Mesothelial cell of epicardium (in vitro differentiated cells): ENCODE results near the gene IL20. TPM values are rescaled to one million over a fixed set of nuclear protein-coding genes. Genes with fewer than 3 reads are reported as not detected.

ENCODE experiments used
- DNase-seq, 2 experiments: peaks; one replicate each; pipeline ENCODE4 v3.0.0; 2021; ENCODE audit warnings: low spot score in 2 of 2; ENCODE audit not compliant: unreplicated experiment in 2 of 2
- H3K27ac Mint-ChIP-seq: 2 replicates; pipeline ENCODE4 v1.8.0; 2021; ENCODE audit warnings: mixed read lengths
- H3K27me3 Mint-ChIP-seq: 2 replicates; pipeline ENCODE4 v1.8.0; 2021; ENCODE audit warnings: low read depth, mixed read lengths
- H3K36me3 Mint-ChIP-seq: 2 replicates; pipeline ENCODE4 v1.8.0; 2021; ENCODE audit warnings: mixed read lengths
- H3K4me1 Mint-ChIP-seq: 2 replicates; pipeline ENCODE4 v1.8.0; 2021; ENCODE audit warnings: mixed read lengths
- H3K4me3 Mint-ChIP-seq: 2 replicates; pipeline ENCODE4 v1.8.0; 2021; ENCODE audit warnings: mild to moderate bottlenecking, moderate library complexity, mixed read lengths
- H3K9me3 Mint-ChIP-seq: 2 replicates; pipeline ENCODE4 v1.8.0; 2021; ENCODE audit warnings: mixed read lengths
- CTCF ChIP-seq: fragments of 200-600 bp; sonication (generic); IDR thresholded peaks from one replicate; pipeline ENCODE4 v1.5.0; 2021; ENCODE audit warnings: antibody characterized with exemption; ENCODE audit not compliant: unreplicated experiment
- total RNA-seq: library from RNA; stranded (reverse); gene quantifications from 3 replicates; pipeline ENCODE4 v1.2.1, GENCODE V29; 2021

Gene IL20
- total RNA-seq, 1 donor from 2014 or later, result not detected

GRCh38 chr1:206916000-206916709 is 50.7 kb downstream of the IL20 start:
- H3K4me3 Mint-ChIP-seq, result no peak overlapping the region
- no peak overlapping the region for H3K27ac Mint-ChIP-seq
- no peaks in the 10 kb centered on the region for H3K4me1 Mint-ChIP-seq
- DNase-seq, result no peak
- no peaks in the 10 kb centered on the region for H3K9me3 Mint-ChIP-seq
- no peaks in the 10 kb centered on the region for H3K36me3 Mint-ChIP-seq
- no peak for TF ChIP-seq CTCF
- peaks cover 72% of the 10 kb centered on the region for H3K27me3 Mint-ChIP-seq

- Mint-ChIP-seq H3K9me3 (no peaks in the 10 kb centered on the region), H3K27me3 (peaks cover 55% of the 10 kb centered on the region), H3K27ac (no peak overlapping the region), H3K4me1 (no peaks in the 10 kb centered on the region), H3K36me3 (no peaks in the 10 kb centered on the region), H3K4me3 (no peak overlapping the region)
- no peak for DNase-seq
- no peak for TF ChIP-seq CTCF
These were observed 52.7 kb downstream of the IL20 start for GRCh38 chr1:206918076-206918475.

Other genes starting within 250 kb of the IL20 start
- gene DYRK3, start 230.1 kb upstream of the IL20 start, total RNA-seq, result 3.3 to 4.6 TPM (median 4.1 TPM) in 3 replicates
- 59.0 to 60.2 TPM (median 59.1 TPM) in 3 replicates for gene MAPKAPK2, start 180.7 kb upstream of the IL20 start, total RNA-seq
- not detected in 3 replicates for gene IL19, start 94.8 kb upstream of the IL20 start, total RNA-seq
- not detected in 3 replicates for gene IL10, start 93.1 kb upstream of the IL20 start, total RNA-seq
- gene IL24, start 31.8 kb downstream of the IL20 start, total RNA-seq, result not detected in 3 replicates
- not detected in 3 replicates for gene FCMR, start 56.3 kb downstream of the IL20 start, total RNA-seq
- gene PIGR, start 80.8 kb downstream of the IL20 start, total RNA-seq, result not detected in 3 replicates
- gene FCAMR, start 104.8 kb downstream of the IL20 start, total RNA-seq, result not detected in 3 replicates
- 0.44 to 0.67 TPM (median 0.57 TPM) in 3 replicates for gene C1orf116, start 167.1 kb downstream of the IL20 start, total RNA-seq
- 9.6 to 10.3 TPM (median 10.1 TPM) in 3 replicates for gene YOD1, start 185.6 kb downstream of the IL20 start, total RNA-seq
- gene PFKFB2, start 187.7 kb downstream of the IL20 start, total RNA-seq, result 12.5 to 13.6 TPM (median 12.7 TPM) in 3 replicates
- 0.47 to 0.78 TPM in 2 of 3 replicates, not detected in the other for gene C4BPB, start 223.2 kb downstream of the IL20 start, total RNA-seq
- 0.09 to 0.20 TPM (median 0.16 TPM) in 3 replicates for gene C4BPA, start 238.6 kb downstream of the IL20 start, total RNA-seq